NCI-H2107 treated with DMSO at 0.1 percent for 48 hours (cell line): ENCODE data around the gene PLCL2.
"Not testable (repeated sequence)": the region's sequence is repeated elsewhere in the genome, so short reads cannot be mapped to it uniquely, and the experiment has no call there.

Source experiments
- DNase-seq: peaks from one replicate; lab custom pipeline; 2025; ENCODE audit not compliant: unreplicated experiment; lab: John Stamatoyannopoulos, UW

The PLCL2 gene

DNA sequence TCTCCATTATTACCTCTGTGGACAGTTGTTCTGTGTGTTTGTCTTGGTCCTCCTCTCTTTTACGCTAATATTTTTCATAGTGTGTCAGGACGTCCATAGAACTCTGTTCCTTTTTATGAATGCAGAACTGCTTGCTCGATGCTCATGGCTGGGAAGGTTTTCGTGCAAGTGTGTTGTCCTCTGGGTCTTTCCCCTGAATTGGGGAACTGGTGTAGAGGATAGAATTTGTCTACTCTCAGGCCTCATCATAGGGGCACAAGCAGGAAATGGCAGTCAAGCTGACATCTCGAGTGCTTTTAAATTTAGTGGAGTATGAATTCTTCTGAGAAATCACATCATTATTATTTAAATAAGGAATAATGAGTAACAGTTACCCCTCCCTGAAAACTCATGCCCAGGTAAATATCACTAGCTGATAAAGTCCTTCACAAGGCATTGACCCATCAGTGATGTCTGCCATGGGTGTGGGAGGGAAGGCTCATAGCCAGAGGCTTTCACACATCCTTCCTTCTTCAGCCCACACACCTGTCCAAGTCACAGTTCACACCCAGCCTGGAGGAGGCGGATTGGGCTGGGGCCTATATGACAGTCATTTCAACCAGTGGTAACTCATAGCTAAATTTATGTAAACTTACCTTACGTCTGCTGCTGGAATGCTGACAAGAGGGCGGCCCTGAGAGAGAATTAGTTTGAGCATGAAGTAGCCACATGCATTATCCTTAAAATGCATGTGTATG, 226.1 kb downstream of the PLCL2 start:
- DNase-seq = no peak

DNA sequence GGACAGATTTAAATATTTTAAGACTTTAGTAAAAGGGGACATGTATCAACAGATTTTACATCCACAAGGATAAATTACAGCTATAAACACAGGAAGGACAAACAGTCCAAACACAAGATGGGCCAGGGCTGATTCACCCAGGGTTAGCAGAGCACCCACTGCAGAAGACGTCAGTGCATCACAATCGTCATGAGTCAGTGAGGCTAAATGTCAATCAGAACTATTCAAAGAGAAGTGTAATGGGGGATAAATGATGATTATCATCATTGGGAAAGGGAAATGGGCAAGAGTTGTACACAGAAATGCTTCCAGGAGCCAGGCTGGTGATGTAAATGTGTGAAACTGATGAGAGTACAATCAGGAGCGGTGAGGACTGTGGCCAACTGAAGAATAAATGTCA, 226.8 kb downstream of the PLCL2 start:
- DNase-seq = no peak

DNA sequence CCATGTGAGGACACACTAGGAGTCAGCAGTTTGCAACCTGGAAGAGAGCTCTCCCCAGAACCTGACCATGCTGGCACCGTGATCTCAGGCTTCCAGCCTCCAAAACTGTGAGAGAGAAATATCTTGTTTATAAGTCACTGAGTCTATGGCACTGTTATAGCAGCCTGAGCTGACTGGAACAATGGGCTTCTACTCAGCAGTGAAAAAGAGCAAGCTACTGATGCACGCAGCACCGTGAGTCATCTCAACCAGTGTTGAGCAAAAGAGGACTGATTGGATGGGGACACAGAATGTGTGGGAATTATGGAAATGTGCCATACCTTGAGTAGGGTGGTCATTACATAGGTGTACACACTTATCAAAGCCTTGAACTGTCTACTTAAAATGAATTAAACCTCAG, 230.4 kb downstream of the PLCL2 start:
- no peak for DNase-seq

- DNase-seq = no peak
Measured at GRCh38 chr3:17116007-17116600, 231.3 kb downstream of the PLCL2 start.

DNA sequence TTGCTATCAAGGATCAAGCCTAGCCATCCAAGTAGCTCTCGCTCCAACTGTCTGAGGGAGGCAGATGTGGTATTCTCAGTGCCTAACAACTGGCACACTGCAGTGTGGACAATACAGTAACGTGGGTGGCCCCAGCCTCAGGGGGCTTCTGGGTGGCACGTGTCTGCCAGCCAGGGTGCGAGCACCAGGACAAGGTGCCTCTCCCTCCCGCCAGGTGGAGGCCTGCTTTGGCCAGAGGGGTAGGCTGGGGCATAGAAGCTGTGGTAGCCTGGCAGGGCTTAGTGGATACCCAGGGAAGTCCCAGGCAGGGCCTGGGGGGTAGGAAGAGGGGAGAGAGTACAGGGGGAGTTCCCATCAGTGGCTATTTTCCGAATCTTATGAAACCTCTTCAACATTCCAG, 234.0 kb downstream of the PLCL2 start:
- DNase-seq = no peak

GRCh38 chr3:17119201-17120072, 234.7 kb downstream of the PLCL2 start:
- no peak for DNase-seq

DNA sequence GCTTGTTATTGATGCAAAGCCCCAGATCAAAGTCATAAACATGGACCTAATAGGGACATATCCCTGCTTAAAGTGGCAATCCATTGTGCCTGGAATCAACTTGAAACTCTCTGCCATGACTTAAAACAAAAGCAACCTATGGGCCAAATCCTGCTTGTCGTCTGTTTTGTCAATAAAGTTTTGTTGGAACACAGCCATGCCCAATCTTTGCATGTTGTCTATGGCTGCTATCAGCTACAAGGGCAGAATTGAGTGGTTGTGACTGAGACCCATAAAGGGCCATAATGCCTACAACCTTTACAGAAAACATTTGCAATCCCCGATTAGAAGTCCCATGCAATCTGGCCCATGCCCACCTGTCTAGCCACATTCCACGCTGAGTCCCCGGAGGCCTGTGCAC, 235.4 kb downstream of the PLCL2 start:
- no peak for DNase-seq

DNA sequence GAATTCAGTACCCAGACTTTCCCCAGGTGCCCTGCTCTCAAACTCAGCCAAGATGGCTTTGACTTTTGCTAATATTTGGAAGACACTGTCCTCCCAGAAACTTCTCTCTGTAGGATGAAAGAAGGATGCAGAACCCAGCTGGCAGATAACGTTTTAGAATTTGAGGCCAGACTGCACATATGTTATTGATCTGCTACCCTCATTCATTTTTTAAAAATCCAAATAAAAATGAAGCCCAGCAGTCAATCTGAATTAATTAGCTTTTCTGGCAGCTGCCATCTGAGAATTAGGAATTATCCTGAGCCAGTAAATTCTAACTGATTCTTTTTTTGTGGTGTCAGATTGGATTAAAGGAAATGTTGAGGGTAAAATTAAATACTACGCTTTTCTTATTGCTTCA, 236.6 kb downstream of the PLCL2 start:
- no peak for DNase-seq

DNA sequence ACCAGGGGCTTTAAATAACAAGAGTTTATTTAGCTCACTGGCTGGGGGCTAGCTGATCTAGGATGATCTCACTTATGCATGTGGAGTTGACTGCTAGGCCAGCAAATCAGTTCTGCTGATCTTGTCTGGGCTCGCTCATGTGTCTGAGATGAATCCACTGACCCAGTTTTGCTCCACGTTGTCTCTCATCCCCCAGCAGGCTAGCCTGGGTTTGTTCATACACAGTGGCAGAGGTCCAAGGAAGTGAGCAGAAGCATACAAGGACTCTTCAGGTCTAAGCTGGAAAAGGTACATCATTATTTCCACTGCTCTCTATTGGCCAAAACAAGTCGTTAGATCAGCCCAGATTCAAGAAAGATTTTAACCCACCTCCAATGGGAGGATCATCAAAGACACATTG, 238.0 kb downstream of the PLCL2 start:
- DNase-seq = no peak

DNA sequence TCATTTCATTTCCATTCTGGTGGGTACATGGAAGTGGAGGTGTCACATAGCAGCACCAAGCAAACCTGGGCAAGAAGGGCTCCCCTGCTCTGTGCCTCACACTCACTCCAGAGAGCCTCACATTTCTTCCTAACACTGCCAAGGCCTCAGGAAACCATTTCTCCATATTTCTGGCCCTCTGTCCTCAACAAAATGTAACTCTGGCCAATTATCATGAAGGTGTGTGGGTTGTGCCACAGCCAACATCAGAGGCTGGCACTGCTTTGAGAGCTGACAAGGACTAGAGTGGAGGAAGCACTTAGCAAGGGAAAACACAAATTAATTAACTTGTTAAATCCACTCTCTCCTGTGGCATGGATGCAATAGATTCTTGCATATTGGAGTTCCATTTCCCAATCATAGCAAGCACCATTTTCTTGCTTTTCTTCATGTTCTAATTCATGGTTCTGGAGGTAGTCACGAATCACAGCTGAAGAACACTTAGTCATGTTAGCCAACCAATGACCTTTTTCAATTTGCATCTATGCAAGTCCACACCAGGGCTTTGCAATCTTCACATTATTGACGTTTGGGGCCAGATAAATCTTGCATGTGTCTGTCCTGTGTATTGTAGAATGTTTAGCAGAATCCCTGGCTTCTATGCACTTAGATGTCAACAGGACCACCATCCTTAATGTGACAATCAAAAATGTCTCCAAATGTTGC, 241.1 kb downstream of the PLCL2 start:
- DNase-seq = no peak

DNA sequence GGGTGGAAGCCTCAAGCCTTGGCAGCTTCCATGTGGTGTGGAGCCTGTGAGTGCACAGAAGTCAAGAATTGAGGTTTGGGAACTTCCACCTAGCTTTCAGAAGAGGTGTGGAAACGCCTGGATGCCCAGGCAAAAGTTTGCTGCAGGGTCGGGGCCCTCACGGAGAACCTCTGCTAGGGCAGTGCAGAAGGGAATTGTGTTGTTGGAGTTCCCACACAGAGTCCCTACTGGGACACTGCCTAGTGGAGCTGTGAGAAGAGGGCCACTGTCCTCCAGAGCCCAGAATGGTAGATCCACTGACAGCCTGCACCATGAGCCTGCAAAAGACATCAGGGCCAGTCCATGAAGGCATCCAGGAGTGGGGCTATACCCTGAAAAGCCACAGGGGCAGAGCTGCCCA, 243.9 kb downstream of the PLCL2 start:
- DNase-seq = not testable (repeated sequence)

- DNase-seq = no peak
Measured at GRCh38 chr3:17129556-17129955, 244.8 kb downstream of the PLCL2 start.

DNA sequence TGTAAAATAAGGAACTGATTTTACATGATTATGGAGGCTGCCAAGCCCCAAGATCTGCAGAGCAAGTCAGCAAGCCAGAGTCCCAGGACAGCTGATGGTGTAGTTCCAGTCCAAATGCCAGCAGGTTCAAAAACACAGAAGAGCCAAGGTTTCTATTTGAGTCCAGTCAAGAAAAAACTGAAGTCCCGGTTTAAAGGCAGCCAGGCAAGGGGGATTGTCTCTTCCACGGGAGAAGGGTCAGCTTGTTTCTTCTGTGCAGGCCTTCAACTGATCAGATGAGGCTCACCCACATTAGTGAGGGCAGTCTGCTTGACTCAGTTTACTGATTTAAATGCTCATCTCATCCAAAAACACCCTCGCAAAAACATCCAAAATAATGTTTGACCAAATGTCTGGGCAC, 246.2 kb downstream of the PLCL2 start:
- DNase-seq = no peak

DNA sequence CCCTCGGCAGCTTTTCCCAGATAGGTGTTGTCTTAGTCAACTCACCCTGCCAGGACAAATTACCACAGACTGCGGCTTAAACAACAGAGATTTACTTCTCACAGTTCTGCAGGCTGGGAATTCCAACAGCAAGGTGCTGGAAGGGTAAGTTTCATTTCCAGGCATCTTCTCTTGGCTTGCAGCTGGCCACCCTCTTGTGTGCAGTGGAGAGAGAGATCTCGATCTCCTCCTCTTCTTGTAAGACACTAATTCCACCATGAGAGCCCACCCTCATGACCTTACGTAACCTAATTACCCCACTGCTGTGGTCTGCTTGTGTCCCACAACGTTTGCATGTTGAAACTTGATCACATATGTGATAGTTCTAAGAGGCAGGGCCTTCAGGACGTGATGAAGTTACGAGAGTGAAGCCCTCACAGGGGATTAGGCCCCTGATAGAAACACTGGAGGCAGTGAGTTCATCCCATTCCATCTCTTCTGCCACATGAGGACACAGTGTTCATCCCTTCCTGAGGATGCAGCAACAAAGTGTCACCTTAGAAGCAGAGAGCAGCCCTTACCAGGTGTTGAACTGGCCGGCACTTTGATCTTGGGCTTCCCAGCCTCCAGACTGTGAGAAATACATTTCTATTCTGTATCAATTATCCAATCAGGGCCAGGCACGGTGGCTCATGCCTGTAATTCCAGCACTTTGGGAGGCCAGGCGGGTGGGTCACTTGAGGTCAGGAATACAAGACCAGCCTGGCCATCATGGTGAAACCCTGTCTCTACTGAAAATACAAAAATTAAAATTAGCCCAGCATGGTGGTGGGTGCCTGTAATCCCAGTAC, 247.7 kb downstream of the PLCL2 start:
- DNase-seq = no peak

GRCh38 chr3:17133632-17134545, 249.1 kb downstream of the PLCL2 start:
- no peak for DNase-seq

DNA sequence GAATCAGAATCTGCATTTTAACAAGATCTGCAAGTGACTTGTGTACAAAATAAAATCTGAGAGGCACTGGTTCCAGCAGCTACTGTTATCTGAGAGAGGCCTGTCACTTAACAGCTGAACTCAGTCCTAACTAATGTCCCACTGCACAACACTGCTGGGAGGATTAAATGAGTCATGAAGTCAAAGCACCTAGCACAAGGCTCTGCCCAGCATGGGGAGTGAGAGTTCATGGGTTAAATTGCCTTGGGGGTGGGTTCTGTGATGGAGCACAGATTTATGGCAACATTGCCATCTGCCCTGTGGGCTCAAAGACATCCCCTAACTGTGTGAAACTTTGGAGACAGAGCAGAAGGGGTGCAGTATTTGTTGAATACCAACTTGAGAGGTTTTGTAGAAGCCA, 250.9 kb downstream of the PLCL2 start:
- DNase-seq = no peak

- DNase-seq = no peak
Measured at GRCh38 chr3:17136136-17136721, 251.5 kb downstream of the PLCL2 start.

DNA sequence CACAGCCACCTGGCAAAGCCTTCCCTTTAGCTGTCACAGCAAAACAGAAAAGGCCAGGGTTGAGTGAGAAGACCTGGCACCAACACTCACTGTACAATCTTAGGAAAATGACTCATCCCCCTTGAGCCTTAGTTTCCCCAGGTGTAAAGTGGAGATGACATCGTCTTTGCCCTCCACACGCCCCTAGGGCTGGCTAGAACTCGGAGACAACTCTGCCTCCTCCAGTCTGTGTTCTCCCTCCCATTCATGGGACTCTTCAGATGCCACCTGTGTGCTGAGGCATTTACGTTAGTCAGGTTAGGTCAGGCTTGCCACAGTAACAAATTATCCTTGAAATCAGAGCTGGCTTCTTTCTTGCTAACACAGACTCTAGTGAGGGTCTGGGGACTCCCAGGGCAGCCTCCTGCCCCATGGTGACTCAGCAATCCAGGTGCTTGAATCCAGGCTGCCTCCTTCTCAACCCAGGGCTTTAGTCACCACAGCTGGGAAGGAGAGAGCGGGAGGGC, 252.6 kb downstream of the PLCL2 start:
- no peak for DNase-seq
